Erythroblast (primary cell): ENCODE measurements around the gene NDE1.

Source experiments
- GATA1 ChIP-seq: IDR thresholded peaks from 2 replicates; pipeline ENCODE4 v1.6.1; 2011; ENCODE audit warnings: low read depth, mild to moderate bottlenecking, control low read depth, low read length, moderate library complexity
- POLR2A ChIP-seq: IDR thresholded peaks from 2 replicates; pipeline ENCODE4 v1.6.1; 2011; ENCODE audit warnings: mild to moderate bottlenecking, low read length

DNA sequence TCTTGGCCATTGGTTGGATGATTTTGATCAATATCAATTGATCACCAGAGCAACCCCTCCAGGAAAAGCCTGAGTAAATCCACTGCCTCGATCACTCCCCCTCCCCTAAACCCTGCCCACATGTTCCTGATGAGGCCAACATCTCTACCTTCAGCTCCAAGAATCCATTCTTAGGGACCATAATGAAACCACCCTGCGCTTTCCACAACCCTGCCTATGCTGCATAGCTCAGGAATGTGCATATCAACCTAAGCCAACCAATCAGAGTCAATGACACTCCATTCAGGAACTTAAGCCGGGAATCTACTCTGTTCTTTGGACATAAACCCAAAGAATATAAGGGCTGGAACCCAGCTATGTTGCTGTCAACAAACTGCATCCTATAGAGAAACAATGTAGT, 120.5 kb downstream of the NDE1 start:
- TF ChIP-seq POLR2A (no peak), GATA1 (no peak)
